HG03565 (cell line): Measurements from ENCODE around the gene CCDC154.

Source experiments
- ATAC-seq: cut with Tn5 transposase; IDR thresholded peaks from one replicate; pipeline ENCODE4 v1.9.1; 2021; ENCODE audit warnings: mild to moderate bottlenecking, moderate library complexity; ENCODE audit not compliant: unreplicated experiment

The CCDC154 gene

GRCh38 chr16:1457489-1458245 lies 13.3 kb upstream of the CCDC154 start:
- no peak for ATAC-seq

DNA sequence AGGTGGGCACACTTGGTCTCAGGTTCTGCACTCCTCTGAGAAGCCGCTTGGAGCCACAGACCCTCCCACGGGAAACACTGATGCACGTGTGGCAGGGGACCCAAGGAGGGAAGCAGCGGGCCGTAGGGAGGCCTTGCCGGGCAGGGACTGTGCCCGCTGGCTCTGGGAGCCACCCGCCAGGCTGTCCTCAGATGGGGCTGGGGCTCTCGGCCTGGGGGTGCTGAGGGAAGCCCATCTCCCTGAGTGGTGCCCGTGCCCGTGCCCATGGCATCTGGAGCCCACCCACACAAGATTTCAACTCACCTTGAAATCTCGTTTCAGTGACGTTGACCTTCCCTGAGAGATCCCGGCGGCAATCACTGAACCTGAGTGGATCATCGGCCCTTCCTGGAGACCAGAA lies 12.6 kb upstream of the CCDC154 start:
- ATAC-seq, result no peak

- no peak for ATAC-seq
Observed at GRCh38 chr16:1455190-1456171, 11.1 kb upstream of the CCDC154 start.

GRCh38 chr16:1454561-1454960 lies 10.2 kb upstream of the CCDC154 start:
- ATAC-seq, result no peak

DNA sequence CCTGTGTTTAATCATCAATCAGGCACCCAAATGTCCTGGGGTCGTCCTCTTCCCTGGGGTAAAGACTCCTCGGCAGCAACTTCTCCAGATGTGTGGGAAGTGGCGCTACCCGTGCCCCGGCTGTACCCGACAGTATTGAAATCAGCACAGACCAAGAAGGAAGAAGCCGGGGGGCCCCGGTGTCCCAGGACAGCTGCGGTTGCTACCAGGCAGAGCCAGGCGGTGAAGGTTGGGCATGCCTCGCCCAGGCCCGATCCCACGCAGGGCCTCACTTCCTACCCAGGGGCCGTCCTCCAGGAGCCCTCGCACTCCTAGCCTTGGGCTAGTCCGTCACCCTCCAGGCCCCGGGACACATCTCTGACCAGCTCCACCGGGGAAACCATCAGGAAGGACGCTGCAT lies 9.0 kb upstream of the CCDC154 start:
- no peak for ATAC-seq

- no peak for ATAC-seq
Observed at GRCh38 chr16:1452530-1452929, 8.2 kb upstream of the CCDC154 start.

DNA sequence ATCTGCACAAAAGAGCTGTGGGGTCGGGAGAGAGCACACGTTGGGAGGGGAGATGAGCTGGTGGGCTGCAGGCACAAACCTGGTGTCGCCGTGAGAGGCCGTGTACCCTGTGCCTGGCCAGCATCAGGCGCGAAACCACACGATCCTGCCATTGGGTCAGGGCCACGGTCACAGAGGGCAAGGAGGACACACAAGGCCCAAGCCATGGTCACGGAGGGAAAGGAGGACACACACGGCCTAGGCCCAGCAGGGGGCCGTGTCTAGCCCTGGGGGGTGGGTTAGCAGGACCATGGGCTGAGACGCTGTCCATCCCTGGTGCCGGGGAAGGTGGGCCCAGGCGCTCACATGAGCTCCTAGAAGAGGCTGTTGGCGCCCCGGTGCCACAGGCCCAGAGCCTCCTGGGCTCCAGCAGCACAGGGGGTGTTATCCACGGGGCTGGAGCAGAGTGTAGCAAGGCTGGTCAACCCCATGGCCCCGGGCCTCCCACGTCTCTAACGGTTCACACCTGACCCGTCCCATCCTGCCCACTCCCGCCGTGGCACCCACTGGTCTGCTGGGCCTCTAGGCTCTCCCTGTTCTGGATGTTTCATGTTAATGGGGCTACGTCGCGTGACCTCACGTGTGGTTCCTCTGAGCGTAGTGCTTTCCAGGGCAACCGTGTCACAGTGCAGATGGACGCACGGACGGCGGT lies 7.5 kb upstream of the CCDC154 start:
- no peak for ATAC-seq

GRCh38 chr16:1450841-1451240 lies 6.5 kb upstream of the CCDC154 start:
- no peak for ATAC-seq

GRCh38 chr16:1450218-1450617 lies 5.9 kb upstream of the CCDC154 start:
- ATAC-seq, result no peak

GRCh38 chr16:1449201-1449788 lies 4.9 kb upstream of the CCDC154 start:
- ATAC-seq, result no peak

DNA sequence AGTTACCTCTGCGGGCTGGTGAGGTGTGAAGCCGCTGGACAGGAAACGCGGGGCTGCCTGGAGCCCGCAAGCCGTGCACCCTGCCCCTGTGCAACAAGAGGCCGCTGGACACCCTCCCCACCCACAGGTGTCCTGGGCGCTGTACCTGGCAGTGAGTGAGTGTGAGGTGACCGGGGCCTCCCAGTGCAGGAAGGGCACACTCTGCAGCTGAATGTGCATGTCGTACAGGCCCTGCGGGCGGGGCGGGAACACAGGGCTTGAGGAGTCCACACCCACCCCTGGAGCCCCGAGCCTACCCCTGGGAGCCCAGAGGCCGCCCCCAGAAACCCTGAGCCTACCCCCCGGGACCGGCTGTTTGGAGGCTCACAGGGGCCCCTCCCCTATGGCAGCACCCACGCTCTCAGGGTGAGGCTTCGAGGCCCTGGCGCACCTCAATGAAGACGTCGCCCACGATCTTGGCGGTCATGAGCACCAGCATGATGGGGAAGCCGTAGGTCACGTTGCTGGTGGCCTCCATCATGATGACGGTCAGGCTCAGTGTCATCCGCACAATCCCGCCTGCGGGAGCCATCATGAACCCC lies 4.3 kb upstream of the CCDC154 start:
- no peak for ATAC-seq

- no peak for ATAC-seq
Observed at GRCh38 chr16:1447965-1448364, 3.6 kb upstream of the CCDC154 start.

GRCh38 chr16:1446296-1447080 lies 2.1 kb upstream of the CCDC154 start:
- no peak for ATAC-seq

DNA sequence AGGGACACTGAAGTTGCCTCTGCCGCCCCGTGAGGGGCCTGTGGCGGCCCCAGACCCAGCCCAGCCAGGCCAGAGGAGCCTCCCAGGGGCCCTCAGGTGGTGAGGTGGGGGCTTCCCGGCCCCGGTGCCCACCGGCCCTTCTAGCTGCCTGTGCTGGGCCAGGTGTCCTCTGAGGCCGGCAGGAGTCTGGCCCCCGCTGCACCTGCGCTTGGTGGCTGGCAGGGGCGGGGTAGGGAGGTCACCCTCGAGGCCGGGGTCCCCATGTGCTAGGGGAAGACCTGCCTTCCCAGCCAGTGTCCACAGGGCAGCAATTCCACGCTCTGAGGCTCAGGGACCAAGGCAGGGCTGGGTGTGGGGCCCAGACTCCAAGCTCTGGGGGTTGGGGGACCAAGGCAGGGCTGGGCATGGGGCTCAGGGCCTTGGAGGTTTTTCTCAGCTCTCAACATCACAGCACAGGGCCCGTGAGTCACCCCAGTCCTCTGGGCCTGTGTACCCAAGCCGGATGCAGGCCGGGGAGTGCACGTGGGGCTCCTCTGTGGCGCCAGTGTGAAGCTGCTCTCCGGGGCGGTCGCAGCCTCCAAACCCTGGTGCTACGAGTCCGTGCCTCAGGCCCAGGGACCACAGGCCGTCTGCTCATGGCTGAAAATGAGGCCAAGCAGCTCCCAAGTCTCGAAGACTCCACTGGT lies 1.3 kb upstream of the CCDC154 start:
- no peak for ATAC-seq

DNA sequence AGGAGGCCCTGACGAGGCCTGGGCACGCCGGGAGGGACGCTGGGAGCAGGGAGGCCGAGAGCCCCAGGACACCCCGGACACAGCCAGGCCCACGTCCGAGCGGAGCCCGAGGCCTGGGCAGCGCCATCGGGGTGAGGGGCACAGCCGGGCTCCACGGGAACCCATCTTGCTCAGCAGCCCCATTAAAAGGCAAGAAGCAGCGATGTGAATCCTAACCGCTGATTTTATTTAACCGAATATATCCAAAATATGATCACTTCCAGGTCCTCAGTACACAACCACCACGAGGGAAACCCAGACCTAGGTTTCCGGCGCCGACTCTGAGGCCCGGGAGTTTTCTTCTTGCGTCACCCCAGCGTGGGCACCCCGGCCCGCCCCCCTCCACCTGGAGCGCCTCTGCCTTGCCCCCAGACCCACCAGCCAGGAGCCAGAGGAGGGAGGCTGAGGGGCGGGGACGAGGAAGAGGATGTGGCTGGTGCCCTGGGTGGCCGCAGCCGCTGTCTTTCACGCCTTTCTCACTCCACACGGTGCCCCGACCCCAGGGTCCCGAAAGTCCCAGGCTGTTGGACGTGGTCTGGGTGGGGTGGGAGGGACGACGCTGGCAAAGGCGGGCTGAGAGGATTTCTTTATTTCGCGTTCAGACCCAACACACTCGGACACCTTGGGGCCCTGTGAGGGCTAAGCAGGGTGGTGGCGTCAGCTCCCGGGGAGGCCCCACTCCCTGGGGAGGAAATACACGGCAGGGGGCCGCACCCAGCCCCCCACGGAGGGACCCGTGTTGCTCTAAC lies 568 bp upstream of the CCDC154 start:
- no peak for ATAC-seq

DNA sequence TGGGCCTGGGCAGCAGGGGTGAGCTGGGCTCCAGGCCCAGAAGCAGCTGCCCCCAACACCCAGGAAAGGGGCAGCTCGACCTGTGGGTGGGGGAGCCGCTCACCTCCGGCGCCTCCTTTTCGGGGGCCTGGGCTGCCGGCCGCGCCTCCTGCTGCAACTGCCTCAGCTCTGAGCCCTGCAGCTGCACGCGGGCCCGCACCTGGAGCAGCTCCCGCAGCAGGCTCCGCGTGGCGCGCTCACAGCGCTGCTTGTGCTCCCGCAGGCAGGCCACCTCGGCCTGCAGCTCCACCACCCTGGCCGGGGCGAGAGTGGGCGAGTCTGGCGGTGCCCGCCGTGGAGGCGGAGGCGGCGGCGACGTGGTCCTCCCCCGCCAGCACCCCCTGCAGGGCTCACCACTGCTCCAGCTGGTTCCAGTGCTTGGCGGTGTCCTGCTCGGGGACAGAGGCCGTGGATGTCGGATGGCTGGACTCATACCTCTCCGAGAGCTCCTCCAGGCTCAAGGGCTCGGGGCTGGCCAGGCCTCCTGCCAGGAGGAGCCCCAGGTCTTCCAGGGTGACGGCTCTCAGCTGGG lies 868 bp downstream of the CCDC154 start:
- no peak for ATAC-seq

GRCh38 chr16:1442697-1443096 lies 1.7 kb downstream of the CCDC154 start:
- ATAC-seq, result no peak

- ATAC-seq, result no peak
Observed at GRCh38 chr16:1441391-1441829, 2.9 kb downstream of the CCDC154 start.
